ENCODE measurements around the gene SPRYD3.

DNA sequence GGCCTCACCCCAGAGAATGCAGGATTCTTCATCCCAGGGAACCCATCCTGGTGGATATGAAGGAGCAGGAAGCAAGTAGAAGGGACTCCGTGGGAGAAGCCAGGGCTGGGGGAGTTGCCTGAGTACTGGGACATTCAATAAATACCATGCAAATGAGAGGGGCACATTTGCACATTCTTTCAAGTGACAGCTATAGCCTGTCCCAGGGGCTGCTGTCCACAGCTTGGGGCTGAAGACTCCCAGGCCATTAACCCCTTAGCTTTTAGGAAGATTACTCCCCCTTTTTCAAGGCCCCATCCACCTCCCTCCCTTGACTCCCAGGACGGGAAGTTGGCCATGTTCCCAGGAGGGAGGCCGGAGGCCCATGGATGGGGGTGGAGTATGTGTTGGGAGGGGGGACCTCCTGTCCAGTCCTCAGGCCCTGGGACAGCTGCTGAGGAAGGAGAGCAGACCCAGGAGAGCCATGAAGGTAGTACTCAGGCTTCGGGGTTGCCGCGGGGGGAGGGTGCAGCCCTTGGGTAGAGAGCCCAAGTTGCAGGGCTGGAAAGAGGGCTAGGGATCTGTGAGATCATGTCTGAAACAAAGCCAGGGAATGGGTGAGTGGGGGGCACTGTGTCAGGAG, 30.3 kb downstream of the SPRYD3 start:
- TF ChIP-seq, protein P1, sequence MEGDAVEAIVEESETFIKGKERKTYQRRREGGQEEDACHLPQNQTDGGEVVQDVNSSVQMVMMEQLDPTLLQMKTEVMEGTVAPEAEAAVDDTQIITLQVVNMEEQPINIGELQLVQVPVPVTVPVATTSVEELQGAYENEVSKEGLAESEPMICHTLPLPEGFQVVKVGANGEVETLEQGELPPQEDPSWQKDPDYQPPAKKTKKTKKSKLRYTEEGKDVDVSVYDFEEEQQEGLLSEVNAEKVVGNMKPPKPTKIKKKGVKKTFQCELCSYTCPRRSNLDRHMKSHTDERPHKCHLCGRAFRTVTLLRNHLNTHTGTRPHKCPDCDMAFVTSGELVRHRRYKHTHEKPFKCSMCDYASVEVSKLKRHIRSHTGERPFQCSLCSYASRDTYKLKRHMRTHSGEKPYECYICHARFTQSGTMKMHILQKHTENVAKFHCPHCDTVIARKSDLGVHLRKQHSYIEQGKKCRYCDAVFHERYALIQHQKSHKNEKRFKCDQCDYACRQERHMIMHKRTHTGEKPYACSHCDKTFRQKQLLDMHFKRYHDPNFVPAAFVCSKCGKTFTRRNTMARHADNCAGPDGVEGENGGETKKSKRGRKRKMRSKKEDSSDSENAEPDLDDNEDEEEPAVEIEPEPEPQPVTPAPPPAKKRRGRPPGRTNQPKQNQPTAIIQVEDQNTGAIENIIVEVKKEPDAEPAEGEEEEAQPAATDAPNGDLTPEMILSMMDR (conservative IDR thresholded peaks at IDR 0.05; ENCODE audit: low read depth in 2 of 2), result no peak
- no peak for TF ChIP-seq ZNF114 (CRISPR knock-in tag; IDR thresholded peaks at IDR 0.05)

Measured in GM23338 (cell line).